GM12865 (cell line): ENCODE measurements around the gene SMIM26.
"Not testable (repeated sequence)": the region's sequence is repeated elsewhere in the genome, so short reads cannot be mapped to it uniquely, and the experiment has no call there.

Source experiments
- DNase-seq: peaks from one replicate; pipeline ENCODE4 v3.0.0; 2010; ENCODE audit warnings: low read depth
- H3K4me3 ChIP-seq: 2 replicates; pipeline ENCODE4 v1.5.1; 2011; ENCODE audit warnings: mild to moderate bottlenecking, low read depth, low read length, control low read depth
- CTCF ChIP-seq: IDR thresholded peaks from 2 replicates; pipeline ENCODE4 v1.5.1; 2011; ENCODE audit warnings: low read length, control low read depth, low read depth, inconsistent platforms; ENCODE audit not compliant: insufficient read depth; ENCODE audit errors: missing control alignments

SMIM26 gene

GRCh38 chr20:18566892-18567738, at the start of gene SMIM26:
SMIM26 (plus strand) TSS chr20:18567432; CDS start chr20:18567479, 47 bp downstream.
- TF ChIP-seq CTCF = no peak
- peak within 1 kb of the TSS; percentile 89 for H3K4me3 ChIP-seq

GRCh38 chr20:18522066-18522465, 45.2 kb upstream of the SMIM26 start:
- DNase-seq, H3K4me3 ChIP-seq: not testable (repeated sequence)

More at GRCh38 chr20:18566892-18567738, at the start of gene SMIM26:
- peak; percentile 97 for DNase-seq

GRCh38 chr20:18523066-18523465, 44.2 kb upstream of the SMIM26 start:
- TF ChIP-seq CTCF = no peak
- no peak for DNase-seq
- no peak overlapping the region for H3K4me3 ChIP-seq

GRCh38 chr20:18524646-18525045, 42.6 kb upstream of the SMIM26 start:
- no peak for TF ChIP-seq CTCF
- H3K4me3 ChIP-seq = no peak overlapping the region
- DNase-seq = no peak

GRCh38 chr20:18526761-18527160, 40.5 kb upstream of the SMIM26 start:
- H3K4me3 ChIP-seq, DNase-seq: not testable (repeated sequence)

GRCh38 chr20:18527339-18527738, 39.9 kb upstream of the SMIM26 start:
- no peak for DNase-seq
- no peak overlapping the region for H3K4me3 ChIP-seq
- no peak for TF ChIP-seq CTCF

- no peak for TF ChIP-seq CTCF
- no peak for DNase-seq
- H3K4me3 ChIP-seq = no peak overlapping the region
These were observed 39.4 kb upstream of the SMIM26 start for GRCh38 chr20:18527836-18528235.

- no peak overlapping the region for H3K4me3 ChIP-seq
- no peak for TF ChIP-seq CTCF
- DNase-seq = no peak
These were observed 38.2 kb upstream of the SMIM26 start for GRCh38 chr20:18529041-18529440.
